KG1 (cell line): ENCODE measurements around the gene MEF2D.

ENCODE experiments used
- DNase-seq: peaks from one replicate; lab custom pipeline; 2025; lab: John Stamatoyannopoulos, UW

Gene MEF2D

DNA sequence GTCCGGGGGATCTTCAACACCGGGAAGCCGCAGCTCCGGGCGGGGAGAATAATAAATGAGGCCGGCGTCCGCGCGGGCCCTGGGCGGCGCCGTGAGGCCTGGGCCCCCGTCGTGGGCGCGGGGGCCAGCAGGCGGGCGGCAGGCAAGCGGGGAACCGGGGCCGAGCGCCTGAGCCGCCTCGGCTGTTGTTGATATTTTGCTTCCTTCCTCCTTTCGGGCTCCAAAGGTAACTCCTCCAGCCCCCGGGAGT is at the start of gene MEF2D:
MEF2D (minus strand) TSS at position 233 of the 250 bp plus-strand sequence. CDS start 17,483 bp downstream, outside the sequence.
- DNase-seq = no peak

DNA sequence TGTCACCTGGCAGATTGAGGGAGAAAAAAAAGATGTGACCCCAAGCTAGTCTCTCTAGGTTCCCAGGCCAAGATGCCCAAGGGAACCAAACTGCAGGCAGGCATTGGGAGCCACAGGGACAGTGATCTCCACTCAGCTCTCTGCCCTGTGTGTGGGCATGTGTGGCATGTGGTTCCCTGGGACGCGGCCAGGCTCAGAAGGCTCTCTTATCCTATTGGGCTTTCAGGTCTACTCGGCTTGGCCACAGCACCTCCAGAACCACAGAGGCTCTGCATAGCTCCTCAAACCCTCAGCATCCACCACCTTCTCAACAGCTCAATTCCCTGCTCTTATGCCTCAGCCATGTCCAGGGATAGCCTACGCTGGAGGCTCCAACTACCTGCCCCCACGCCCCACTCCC is 49.8 kb upstream of the MEF2D start:
- no peak for DNase-seq

DNA sequence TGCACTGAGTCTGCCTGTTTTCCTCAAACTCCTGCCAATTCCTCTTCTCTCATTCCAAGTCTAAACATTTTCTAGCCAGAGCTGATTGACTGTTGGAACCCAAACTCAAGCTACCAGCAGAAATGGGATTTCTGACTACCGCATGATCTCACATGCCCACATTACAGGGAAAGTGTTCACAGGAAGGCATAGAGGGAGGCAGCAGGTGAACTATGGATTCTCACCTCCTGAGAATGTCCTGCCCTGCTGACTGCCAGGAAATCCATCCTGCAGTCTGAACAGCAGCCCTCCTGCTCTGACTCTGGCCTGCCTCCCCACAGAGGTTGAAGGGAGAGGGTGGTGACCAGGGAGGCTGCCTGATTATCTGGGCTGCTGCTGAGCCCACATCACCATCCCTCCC is 49.3 kb upstream of the MEF2D start:
- no peak for DNase-seq

DNA sequence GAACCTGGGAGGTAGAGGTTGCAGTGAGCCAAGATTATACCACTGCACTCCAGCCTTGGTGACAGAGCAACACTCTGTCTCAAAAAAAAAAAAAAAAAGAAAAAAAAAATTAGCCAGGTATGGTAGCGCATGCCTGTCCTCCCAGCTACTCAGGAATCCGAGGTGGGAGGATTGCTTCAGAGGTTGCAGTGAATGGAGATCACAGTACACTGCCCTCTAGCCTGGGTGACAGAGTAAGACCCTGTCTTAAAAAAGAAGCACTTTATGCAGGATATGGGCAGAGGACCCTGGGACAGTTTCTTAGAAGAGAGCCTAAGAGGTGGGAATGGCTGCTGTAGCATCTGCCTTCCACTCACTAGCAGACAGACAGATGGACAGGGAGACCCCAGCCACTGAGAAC is 48.8 kb upstream of the MEF2D start:
- no peak for DNase-seq

DNA sequence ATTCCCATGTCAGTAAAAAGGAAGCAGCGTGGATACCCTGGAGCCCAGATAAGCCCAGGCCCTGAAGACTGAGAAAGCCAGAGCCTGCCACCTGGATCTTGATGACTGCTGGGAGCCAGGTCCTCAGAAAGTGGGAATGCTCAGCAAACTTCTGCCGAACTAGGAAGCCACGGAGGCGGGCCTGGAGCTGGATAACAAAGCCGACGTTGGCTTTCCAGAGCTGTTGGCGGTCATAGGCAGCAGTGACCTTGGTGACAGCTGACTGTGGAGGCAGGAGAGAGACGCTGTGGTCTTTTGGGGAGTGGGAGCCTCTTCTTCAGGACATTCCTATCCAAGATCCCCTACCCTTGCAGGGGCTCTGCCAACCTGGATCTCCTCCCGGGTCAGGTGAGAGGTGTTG is 47.4 kb upstream of the MEF2D start:
- no peak for DNase-seq

DNA sequence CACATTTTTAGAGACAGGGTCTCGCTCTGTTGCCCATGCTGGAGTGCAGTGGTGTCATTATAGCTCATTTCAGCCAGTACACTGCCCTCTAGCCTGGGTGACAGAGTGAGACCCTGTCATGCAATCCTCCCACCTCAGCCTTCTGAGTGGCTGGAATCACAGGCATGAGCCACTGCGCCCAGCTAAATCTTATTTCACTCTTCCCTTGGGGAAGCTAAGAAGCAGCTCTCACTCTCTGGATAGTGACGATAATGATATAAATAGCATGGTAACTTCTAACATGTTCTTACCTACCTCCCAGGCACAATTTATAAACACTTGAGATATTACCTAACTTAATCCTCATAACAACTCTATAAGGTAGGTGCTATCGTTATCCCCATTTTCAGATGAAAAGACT is 46.9 kb upstream of the MEF2D start:
- no peak for DNase-seq

DNA sequence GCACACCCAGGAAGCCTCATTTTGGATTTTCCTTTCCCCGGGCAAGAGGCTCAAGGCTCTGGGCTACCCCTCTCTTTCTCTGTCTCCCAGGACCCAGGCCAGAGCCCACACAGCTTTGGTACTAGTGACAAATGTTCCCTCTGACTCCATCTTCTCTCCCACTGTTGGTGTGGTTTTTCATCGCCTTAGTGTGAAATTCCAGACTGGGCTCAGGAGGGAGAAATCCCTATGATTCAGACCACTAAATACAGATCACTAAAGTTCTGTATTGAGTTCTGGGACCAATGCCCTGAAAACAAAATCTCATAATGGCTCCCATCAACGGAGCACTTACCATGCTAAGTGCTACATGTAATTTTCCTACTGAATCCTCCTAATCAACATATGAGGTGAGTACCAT is 45.7 kb upstream of the MEF2D start:
- DNase-seq = no peak

DNA sequence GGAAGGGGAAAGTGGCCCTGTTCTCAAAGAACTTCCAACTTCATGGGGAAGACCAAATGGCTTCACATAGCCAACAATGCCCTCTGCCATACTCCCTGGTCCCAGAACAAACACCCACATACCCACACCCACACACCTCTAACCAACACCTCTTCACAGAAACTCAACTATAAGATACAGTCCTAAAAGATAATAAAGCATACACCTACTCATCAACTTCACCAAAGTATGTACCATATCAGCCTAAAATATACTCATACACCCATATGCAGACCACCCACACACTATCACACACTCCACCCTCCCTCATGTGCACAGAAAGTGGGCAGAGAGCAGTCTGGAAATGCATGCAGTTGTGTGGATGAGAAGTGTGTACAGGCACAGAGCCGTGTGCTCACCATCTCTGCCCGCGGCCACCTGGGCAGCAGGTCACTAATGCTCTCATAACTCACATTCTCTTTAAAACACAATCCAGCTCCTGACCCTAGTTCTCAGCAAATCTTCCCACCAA is 44.1 kb upstream of the MEF2D start:
- no peak for DNase-seq

DNA sequence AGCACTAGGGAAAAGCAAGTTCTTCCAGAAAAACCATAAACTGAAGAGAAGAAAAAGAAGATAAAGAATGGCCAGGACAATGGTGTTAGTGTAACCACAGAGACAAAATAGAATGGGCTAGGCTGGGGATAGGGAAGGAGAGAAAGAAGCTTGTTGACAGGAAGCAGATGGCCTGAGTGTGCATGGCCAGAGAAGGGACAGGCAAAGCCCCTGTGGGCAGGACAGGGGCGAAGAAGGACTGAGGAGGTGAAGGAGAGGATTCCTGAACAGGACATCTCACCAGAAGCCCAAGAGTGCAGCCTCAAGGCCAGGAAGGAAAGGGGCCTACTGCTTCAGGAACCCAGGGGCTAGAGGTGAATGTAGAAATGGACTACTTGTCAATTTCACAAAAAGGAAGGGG is 42.5 kb upstream of the MEF2D start:
- DNase-seq = no peak

DNA sequence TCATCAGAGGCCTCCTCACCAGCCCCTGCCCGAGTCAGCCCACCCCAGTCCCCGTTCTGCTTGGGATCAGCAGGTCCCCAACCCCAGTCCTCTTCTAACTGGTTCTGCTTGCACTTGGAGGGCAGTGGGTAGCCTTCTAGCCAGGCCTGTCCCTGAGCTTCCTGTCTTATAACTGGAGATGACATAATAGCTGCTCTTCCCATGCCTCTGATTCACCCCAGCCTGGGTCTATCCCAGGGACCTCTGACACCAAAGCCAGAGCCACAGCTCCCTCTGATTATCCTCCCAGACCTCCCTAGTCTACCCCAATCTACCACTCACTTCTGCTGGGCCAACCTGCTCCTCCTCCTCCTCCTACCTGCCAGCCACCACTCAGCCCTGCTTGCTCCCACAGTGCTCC is 40.4 kb upstream of the MEF2D start:
- no peak for DNase-seq

DNA sequence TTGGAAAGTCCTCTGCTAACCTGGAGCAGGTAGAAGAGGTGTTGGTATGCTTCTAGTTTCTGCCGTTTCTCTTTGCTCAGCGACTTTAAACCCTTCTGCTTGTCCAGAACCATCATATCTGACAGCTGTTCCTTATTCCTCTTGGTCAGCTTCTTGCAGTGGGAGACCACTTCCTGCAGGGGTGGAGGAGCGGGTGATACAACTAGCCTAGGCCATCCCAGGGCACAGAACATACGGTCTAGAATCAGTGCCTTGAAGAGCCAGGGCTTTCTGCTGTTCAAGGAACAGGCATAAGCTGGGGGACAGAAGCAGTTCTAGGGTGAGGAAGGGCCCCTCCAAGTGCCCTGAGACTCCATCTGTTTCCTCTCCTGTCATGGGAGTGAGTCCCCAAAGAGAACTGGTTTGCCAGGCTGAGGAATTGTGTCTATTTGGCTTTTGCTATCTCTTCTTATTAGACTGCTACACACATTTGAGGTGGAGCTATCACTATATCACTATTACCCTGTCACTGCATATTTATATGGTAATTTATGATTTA is 39.3 kb upstream of the MEF2D start:
- no peak for DNase-seq

DNA sequence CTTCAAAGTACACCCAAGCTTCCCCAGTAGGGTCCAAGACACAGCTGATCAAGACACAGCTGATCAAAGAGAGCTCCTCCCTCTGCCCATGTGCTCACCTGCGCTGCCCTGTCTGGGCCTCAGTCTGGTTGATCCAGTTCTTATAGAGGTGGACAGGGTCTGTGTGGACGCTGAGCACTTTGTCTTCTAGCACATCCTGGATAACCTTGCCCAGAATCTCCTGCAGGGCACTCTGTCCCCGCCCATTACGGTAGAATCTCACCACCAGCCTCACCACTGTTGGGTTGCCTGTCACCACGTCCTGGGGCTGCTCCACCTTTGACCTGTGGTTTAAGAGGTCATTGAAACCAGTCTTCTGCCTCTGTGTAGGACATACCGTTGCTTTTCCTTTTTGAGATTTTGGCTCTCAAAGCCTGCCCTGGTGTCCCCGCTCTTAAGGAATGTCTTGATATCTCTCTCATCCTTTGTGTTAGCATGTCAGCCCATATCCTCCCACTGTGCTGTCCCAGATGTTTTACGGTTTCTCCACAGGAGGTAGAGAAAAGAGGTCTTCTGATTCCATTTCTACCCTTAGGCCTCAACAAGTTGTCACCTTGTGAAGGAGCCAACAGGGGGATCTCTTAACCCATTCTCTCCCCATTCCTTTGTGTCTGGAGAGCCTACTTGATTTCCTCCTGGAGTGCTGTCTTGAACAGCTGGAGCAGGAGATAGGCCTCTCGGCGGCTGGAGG is 38.3 kb upstream of the MEF2D start:
- DNase-seq = no peak

DNA sequence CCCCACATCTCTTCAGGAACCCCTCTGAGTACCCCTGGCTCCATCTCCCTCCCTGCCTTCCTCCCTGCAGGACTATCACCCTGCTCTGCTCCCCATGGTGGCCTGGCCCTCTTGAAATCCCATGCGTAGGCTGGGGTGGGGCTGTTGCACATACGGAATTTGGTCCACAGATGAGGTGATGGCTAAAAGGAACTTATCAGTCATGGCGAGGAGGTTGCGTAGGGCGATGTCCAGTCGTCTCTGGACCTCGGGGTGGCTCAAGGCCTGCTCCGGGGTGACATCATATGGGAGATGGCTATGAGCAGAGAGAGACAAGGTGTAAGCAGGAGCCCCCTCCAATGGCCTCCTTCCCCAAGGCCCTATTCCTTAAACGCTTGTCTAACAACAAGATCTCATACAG is 36.5 kb upstream of the MEF2D start:
- DNase-seq = no peak

DNA sequence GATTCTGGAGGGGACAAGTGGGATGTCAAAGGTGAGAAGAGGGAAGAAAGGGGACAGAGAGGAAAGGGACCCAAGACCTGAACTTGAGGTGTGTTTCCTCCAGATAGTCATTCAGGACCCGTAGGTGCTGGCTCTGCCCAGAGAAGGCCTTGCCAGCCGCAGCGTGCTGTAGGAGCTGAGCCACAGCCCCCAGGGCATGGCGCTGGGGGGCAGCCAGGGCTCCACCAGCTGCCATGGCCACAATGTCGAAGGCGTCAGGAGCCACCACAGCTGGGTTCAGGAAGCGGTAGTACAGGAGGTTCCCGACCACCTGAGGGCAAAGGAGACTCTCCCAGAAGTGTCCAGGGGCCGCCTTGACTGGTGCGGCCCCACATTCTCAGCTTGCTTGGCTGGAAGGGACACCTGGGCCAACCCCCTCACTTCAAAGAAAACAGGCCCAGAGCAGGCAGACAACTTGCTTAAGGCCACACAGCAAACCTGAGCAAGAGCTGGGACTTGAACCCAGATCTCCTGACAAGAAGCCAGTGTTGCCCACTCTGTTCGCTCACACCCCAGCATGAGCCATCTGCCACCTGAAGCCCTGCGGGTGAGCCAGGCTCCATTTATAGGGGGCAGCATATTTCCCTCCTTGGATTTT is 34.0 kb upstream of the MEF2D start:
- no peak for DNase-seq

DNA sequence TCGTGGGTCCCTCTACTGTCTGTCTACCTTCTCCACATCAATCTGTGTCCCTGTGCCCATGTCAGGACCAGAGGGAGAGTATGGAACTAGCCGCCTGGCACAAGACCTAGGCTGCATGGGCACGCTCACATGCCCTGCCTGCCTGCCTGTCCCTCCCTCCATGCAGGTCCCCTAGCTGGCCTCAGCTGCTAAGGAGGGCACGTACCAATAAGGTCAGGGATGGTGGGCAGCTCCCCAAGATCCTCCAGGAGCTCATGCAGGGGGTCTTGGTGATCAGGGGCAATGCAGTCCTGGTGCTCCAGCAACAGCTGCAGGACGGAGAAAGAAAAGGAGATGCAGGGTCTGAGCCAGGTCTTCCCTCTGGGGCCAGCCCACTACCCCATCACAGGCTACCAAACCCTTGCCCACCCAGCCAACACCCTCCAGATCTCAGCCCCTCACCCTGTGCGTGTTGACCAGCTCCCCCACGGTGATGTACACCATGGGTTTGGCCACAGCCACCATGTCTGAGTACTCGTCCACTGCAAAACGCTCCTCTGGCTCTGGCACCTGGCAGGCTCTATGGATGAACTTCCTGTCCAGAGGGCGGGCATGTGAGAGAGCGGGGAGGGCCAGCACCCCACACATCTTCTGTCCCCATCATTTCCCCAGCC is 33.1 kb upstream of the MEF2D start:
- no peak for DNase-seq

DNA sequence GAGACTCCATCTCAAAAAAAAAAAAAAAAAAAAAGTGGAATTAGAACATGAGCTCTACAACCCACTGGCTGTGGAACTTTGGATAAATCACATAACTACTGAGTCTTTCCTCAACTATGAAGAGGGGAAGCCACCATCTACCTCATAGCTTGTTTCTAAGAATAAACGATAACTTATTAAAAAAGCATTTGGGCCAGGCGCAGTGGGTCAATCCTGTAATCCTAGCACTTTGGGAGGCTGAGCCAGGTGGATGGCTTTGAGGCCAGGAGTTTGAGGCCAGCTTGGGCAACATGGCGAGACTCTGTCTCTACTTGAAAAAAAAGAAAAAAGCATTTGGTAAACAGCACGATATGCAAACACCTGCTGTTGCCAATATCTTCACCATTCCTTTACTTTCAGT is 31.8 kb upstream of the MEF2D start:
- DNase-seq = no peak

DNA sequence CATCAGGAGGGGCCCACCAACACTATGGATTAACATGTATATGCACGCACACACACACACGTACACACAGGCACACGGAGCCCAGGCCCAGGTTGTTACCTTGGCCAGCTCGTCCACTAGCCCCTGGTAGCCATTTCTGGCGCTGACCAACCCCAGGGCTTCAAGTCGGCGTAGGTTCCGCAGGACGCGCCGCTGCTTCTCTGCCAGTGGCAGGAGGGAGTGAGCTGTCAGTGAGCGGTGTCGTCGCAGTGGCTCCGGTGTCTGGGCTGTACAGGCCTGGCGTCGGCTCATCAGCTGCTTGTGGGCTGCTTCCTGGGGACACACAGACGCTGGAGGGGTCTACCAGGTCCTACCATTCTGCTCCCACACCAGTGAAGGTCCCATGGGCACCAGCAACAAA is 29.4 kb upstream of the MEF2D start:
- DNase-seq = no peak

DNA sequence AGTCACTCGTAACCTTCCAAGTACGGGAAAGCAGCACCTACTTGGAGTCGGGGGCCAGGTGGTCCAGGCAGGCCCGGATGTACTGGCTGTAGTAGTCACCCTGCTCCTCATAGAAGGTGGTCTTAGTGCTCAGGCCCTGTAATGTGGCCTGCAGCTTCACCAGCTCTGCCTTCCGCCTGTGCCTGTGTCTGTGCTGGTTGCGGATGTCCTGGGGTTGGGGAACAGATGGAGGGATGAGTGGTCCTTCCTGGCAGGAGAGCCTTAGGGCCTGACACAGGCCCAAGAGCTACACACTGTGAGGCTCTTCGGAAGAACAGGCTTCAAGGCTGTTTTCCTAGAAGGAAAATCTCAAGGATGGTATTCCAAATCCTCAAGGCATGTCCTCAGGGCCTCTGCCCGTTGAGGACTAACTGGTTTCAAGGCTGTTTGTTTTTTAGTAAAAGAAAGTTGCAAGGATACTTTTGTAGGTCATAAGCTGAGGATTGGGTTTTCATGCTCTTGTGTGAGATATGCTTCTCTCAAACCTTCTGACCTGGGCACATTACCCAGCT is 28.4 kb upstream of the MEF2D start:
- no peak for DNase-seq

DNA sequence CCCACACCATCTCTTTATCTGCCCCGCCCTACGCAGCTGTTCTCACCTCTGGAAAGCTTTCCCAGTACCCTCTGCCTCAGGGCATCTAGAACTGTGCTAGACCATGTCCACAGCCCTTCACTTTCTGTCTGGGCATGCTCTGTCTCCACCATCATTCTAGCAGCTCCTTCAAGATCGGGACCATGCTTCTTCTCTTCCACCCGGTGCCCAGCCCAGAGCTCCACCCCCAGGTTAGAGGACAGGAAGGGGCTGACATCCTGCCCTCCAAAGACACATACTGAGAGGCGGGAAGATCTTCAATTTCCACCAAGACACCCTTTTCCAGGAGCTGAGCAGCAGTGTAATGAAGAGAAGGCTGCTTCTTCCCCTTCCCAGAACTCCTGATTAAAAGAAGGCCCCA is 27.7 kb upstream of the MEF2D start:
- DNase-seq = no peak

DNA sequence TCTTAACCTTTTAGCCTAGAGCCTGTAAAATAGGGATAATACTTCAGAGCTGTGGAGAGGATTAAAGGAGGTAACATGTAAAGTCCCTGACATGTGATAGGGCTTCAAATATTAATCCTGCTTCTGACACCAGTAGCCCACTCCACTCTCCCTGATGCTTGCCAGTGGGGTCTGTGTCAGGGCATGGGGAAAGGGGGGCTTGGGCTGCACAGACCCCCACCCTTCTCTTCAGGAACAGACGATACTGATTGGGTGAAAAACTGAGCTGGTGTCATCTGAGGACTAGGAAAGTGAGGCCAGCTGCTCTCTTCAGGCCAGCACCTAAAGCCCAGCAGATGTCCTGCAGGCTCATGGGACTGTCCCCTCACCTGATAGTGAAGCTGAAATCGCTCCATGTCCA is 27.0 kb upstream of the MEF2D start:
- DNase-seq = no peak

DNA sequence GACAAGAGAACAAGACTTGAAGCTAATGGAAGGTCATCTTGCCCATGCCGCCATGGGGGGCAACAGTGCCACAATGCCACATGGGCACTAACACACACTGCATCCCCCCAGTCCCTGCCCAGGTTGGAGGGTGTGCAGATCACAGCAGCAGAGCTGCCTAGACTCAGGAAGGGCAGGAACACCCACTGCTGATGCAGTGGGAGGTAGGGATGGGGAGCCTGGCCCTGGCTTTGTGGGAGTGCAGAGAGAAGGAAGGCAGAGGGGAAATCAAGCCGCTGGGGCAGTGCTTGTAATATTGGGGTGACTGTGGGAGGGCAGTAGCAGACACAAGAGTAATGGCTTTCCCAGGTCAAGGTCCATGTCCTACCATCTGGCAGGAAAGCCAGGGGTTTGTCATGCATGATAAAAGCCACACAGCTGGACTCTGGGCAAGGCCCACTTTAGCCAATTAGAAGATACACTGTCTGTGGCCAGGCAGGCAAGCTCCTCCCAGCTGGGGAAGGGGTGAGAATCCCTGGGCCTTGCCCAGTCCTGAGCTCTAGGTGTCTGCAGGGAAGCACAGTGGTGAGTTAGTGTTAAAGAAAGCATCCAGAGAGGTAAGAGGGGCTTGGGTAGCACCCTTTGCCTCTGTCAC is 25.4 kb upstream of the MEF2D start:
- no peak for DNase-seq

DNA sequence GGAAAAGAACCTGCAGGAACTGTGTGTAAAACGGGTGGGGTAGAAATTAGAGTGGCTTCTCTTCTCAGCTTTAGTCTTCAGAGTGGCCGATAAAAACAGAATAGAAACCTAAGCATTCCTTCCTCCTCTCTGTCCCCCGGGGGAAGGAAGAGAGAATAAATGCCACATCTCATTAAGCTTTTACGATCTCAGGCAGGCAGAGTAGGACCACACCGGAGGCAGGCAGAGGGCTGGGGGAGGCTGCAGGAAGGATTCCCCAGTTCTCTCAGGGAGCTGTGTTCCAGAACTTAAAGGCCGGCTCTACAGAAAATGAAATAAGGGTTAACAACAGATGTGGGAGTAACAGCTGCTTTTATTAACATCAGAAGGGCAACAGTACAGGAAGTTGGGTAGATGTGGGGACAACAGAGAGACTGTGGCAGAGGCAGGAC is 24.5 kb upstream of the MEF2D start:
- DNase-seq = no peak

DNA sequence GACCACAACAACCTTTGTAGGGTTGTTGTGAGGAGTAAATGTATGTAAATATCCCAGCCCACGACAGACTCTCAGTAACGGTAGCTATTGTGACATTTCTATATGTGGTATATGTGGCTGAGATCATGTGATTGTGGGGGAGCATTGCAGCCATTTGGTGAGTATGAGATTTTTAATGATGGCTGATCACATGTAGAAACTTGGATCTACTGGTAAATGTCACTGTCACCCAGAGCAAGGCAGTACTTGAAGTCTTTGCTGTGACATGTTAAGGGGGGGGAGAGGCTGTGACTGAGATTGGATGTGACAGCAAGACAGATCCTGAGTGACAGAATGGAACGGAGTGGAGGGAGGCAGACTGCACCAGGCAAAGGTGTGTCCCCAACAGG is 23.9 kb upstream of the MEF2D start:
- no peak for DNase-seq
